GM18517 (cell line): ENCODE results near the gene CD3E.

Experiments used
- ATAC-seq: cut with Tn5 transposase; IDR thresholded peaks from one replicate; pipeline ENCODE4 v1.9.1; 2021; ENCODE audit warnings: mild to moderate bottlenecking, moderate library complexity; ENCODE audit not compliant: unreplicated experiment

The CD3E gene

GRCh38 chr11:118321386-118322082, 17.0 kb downstream of the CD3E start:
- ATAC-seq, result no peak

DNA sequence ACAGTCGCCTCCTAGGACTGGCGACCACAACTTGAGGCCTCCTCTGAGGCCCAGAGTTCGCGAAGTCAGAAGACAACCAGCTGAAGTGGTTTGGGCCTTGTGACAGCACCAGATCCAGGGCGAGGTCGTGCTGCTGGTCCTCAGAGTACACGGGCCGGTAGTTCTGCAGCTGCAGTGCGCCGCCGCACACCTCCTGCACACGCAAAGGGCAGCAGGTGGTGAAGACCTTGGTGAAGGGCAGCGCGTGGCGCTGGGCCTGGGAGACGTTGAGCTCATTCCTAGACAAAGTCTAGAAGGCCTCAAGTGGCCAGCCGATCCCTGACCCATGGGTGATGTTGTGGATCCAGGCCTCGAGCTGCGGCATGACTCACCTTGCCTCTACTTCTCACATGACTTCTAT, 18.2 kb downstream of the CD3E start:
- ATAC-seq, result no peak

DNA sequence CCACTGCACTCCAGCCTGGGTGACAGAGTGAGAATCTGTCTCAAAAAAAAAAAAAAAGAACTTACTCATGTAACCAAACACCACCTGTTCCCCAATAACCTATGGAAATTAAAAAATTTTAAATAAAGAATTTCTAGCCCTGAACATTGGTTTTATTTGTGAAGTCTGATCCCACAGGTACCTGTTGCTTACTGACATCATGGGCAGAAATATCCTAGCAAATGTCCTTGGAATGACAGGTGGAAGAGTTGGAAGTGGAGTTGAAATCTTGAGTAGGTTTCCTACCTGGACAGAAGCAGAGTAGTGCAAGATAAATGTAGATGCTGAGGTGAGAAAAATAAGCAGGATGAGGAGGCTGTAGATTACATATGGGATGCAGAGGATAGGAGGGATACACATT, 20.8 kb downstream of the CD3E start:
- ATAC-seq, result no peak

GRCh38 chr11:118328745-118329144, 24.2 kb downstream of the CD3E start:
- no peak for ATAC-seq

DNA sequence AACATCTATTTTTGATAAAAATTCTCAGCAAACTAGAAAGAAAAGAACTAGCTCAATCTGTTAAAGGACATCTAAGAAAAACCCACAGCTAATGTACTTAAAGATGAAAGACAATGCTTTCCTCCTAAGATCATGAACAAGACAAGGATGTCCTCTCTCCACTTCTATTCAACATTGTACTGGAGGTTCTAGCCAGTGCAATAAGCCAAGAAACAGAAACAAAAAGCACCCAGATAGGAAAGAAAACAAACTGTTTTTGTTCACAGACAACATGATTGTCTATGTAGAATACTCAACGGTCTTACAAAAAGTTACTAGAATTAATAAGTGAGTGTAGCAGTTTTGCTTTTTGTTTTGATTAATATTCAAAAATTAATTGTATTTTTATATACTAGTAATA, 30.2 kb downstream of the CD3E start:
- no peak for ATAC-seq

- no peak for ATAC-seq
Measured at GRCh38 chr11:118338637-118339061, 34.1 kb downstream of the CD3E start.

DNA sequence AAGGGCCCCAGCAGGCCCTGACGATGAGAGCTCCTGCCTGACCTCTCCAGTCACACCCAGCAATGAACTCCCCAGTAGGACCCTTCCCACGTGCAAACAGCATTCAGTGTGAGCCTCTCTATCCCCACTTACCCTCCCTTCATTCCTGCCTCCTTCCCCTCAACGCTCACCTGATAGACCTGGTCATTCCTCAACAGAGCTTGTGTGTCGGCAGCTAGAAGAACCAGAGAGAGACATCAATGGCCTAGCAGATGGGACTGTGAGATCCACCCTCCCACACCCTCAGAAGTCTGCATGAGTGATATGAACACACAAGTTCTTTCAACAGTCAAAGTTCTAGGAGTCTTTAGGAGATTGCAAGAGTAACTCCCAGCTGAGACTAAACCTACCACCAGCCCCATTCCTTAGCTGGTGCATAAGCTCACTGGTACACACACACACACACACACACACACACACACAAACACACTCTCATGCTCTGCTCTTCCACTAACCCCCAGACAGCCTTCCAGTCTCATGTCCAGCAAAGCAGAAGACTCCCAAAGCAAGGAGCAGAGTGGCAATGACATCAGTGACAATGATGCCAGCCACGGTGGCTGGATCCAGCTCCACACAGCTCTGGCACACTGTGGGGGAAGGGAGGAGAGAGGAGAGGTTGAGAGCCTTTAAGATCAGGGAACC, 34.9 kb downstream of the CD3E start:
- no peak for ATAC-seq

DNA sequence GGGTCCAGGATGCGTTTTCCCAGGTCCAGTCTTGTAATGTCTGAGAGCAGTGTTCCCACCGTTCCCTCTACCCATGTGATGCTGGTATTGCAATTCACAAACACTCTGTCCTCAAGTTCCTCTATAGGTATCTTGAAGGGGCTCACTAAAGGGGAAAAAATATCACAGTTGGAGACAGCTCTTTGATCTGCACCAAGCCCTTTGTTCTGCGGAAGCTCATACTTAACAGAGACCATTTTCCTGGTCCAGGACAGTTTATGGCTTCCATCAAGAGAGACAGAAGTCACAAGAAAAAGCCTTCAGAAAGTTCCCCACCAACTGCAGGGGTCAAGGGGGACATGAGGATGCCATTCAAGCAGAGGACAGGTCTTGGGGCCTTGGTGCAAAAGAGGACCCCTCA, 35.9 kb downstream of the CD3E start:
- ATAC-seq, result no peak

- ATAC-seq, result no peak
Measured at GRCh38 chr11:118341261-118341660, 36.7 kb downstream of the CD3E start.

GRCh38 chr11:118341815-118342489, 37.4 kb downstream of the CD3E start:
- no peak for ATAC-seq

GRCh38 chr11:118342503-118343161, 38.1 kb downstream of the CD3E start, which contains the start of gene CD3D:
CD3D (minus strand) TSS chr11:118342705; CDS start chr11:118342607, 98 bp downstream.
- ATAC-seq, result no peak

DNA sequence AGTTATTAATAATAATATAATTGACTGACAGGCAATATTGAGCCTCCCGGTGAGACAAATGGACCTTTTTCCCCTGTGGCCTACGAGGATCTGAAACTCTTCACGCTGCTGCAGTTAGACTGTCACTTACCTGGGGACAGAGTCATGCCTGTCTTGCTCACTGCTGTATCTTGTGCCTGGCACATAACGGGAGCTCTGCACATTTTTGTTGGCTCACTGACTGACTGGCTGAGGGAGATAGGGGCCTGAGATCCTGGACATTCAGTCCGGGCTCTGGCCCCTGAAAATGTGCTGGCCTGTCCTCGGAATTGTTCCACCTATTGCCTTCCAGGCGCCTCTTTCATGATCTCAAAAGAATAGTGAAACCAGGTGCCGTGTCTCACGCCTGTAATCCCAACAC, 38.7 kb downstream of the CD3E start:
- ATAC-seq, result no peak

DNA sequence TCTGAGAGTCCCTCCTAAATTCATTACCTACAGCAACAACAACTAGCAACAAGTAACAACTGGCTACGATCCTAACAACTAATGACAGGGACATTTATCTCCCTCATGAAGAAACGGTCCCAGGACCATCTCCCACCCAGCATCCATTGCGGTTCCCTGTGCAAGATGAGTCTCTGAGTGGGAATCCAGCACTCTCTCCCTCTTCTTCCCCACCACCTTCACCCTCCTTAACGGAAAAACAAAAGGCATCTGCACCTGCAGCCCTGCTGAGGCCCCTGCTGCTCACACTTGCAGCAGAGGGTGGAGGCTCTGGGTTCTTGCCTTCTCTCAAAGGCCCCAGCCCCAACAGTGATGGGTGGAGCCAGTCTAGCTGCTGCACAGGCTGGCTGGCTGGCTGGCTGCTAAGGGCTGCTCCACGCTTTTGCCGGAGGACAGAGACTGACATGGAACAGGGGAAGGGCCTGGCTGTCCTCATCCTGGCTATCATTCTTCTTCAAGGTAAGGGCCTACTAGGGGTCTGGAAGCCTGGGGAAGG, 39.5 kb downstream of the CD3E start, which contains the start of gene CD3G:
CD3G (plus strand) TSS at position 364 of the 535 bp plus-strand sequence; CDS start at position 444, 80 bp downstream.
- ATAC-seq, result no peak

- ATAC-seq, result no peak
Measured at GRCh38 chr11:118349475-118349874, 44.9 kb downstream of the CD3E start.

- ATAC-seq, result no peak
Measured at GRCh38 chr11:118353084-118353710, 48.7 kb downstream of the CD3E start.

GRCh38 chr11:118358071-118358470, 53.5 kb downstream of the CD3E start:
- no peak for ATAC-seq

- peak; percentile 89 for ATAC-seq
Measured at GRCh38 chr11:118359295-118359958, 54.9 kb downstream of the CD3E start, which contains the start of gene UBE4A. UBE4A (plus strand) TSS chr11:118359600; CDS start chr11:118365081, 5,481 bp downstream.

DNA sequence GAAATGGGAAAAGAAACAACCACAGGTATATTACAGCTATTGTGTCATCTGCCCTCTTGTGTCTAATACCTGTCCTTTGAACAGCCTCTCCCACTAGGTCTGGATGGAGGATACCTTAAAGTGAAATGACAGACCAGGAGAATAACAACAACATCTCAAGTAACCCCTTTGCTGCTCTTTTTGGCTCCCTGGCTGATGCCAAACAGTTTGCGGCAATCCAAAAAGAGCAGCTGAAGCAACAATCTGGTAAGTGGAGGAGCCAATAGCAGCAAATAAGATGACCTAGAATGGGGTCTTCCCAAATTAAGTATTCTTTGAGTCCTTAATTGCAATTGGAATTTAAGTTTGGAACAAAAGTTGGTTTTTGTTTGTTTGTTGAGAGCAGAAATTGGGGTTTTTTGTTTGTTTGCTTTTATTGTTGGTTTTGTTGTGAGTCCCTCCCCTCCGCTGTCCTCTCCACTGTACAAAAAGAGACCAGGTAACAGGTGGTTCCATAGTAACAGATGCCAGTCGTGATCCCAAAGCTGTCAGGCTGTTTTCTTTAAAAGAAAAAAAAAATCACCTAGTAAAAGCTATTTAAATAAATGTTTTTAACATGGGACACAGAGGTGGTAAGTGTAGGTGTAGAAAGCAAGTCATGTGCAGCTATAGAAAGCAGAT, 60.6 kb downstream of the CD3E start:
- ATAC-seq, result no peak
